Activated CD8-positive, alpha-beta memory T cell treated with anti-CD3 and anti-CD28 coated beads, Interleukin-2, amount 50 U/mL, for 1 hour (primary cell): ENCODE measurements around the gene NECTIN2.
"Not testable (repeated sequence)": the region's sequence is repeated elsewhere in the genome, so short reads cannot be mapped to it uniquely, and the experiment has no call there.

Experiments used
- DNase-seq: peaks from one replicate; pipeline ENCODE4 v3.0.0-alpha.2; 2020; ENCODE audit errors: extremely low read depth

NECTIN2 gene

GRCh38 chr19:44884566-44884965, 38.5 kb downstream of the NECTIN2 start:
- DNase-seq: no peak

GRCh38 chr19:44886141-44886540, 40.0 kb downstream of the NECTIN2 start:
- DNase-seq: no peak

DNA sequence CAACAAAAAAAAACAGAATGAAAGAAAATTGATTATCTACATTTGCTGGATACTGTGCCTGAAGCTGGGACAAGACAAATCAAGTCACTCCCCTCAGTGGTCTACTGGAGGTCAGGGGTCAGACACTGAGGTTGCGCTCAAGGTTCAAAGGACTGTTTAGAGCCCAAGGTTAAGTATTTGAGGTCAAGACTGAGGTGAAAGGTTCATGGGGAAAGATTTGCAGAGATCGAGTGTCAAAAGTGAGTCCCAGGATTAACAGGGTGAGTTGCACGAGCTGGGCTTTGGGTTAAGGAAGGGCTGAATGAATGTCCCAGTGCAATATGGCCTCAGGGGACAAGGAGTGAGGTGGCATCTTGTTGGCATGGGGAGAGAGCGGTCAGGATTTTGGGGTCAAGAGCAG, 41.6 kb downstream of the NECTIN2 start:
- DNase-seq: no peak

- not testable (repeated sequence) for DNase-seq
These were observed 42.2 kb downstream of the NECTIN2 start for GRCh38 chr19:44888335-44888734.

DNA sequence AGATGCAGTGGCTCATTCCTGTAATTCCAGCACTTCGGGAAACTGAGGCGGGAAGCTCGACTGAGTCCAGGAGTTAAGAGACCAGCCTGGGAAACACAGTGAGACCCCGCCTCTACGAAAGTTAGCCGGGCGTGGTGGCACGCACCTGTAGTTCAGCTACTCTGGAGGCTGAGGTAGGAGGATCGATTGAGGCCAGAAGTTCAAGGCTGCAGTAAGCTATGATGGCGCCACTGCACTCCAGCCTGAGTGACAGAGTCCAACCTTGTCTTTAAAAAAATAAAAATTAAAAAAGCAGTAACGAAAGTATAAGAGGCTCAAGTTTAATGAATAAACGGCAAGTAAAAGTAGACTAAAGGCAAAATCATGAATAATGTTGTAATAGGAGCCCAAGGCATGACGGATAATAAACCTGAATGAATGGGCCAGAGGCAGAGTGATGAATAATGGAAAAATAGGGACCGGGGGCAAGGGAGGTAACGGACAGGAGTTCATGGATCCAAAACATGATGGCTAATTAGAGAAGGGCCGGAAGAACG, 43.8 kb downstream of the NECTIN2 start:
- no peak for DNase-seq

- DNase-seq: peak; percentile 100
These were observed 44.4 kb downstream of the NECTIN2 start for GRCh38 chr19:44890366-44891015.

GRCh38 chr19:44891016-44891882, 45.2 kb downstream of the NECTIN2 start, which contains the start of gene TOMM40:
TOMM40 (plus strand) TSS chr19:44891254; CDS start chr19:44891416, 162 bp downstream.
- no peak for DNase-seq

DNA sequence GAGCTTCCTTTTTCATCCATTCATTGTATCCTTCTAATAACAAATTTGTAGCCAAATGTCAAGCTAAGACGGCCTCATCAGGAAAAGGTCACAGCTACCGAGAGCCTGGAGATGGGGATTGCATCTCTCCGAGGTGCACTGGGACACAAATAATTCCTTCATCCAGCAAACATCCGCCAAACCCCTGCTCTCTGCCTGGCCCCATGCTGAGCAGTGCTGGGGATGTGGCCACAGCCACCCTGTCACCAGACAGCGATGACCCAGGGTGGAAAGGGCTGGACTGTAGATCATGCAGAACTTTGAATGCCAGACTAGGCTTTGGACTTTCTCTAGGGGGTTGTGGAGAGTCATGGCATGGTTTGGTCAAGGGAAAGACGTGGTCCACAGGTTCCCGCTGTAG, 46.8 kb downstream of the NECTIN2 start:
- no peak for DNase-seq

- no peak for DNase-seq
These were observed 47.4 kb downstream of the NECTIN2 start for GRCh38 chr19:44893332-44894051.

- DNase-seq: no peak
These were observed 47.9 kb downstream of the NECTIN2 start for GRCh38 chr19:44894052-44894400.

DNA sequence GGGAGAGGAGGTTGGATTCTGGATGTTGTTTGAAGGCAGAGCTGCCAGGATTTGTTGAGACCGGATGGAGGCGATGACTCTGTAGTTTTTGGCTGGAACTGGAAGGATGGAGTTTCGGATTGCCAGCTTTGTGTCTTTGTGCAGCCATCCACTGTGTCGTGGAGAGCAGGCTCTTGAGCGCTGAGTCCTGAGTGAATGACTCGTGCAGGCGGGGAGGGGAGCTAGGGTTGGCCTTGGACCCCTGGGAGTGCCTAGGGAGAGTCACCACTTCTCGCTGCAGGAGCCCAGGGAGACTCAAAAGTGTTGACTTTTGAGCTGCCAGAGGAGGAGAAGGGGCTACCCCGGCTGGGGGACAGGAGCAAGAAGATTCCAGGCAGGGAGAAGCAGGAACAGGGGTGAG, 48.8 kb downstream of the NECTIN2 start:
- DNase-seq: no peak

DNA sequence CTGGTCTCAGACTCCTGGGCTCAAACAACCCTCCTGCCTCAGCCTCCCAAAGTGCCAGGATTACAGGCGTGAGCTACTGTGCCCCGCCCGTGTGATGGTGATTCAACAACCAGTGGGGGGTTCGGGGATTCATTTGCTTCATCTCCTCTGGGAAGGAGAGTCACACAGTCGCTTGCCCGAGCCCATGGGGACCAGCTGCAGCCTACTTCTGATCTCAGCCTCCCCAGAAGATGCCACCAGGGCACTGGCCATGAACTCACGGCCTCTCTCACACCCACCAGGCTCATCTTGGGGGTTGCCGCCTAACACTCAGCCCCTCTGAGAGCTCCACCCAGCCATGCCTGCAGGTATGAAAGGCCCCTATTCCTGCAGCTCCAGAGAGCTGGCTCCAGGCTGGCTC, 51.7 kb downstream of the NECTIN2 start:
- DNase-seq: no peak

- no peak for DNase-seq
These were observed 54.5 kb downstream of the NECTIN2 start for GRCh38 chr19:44900328-44901244.

GRCh38 chr19:44903216-44903601, 57.1 kb downstream of the NECTIN2 start:
- DNase-seq: no peak

DNA sequence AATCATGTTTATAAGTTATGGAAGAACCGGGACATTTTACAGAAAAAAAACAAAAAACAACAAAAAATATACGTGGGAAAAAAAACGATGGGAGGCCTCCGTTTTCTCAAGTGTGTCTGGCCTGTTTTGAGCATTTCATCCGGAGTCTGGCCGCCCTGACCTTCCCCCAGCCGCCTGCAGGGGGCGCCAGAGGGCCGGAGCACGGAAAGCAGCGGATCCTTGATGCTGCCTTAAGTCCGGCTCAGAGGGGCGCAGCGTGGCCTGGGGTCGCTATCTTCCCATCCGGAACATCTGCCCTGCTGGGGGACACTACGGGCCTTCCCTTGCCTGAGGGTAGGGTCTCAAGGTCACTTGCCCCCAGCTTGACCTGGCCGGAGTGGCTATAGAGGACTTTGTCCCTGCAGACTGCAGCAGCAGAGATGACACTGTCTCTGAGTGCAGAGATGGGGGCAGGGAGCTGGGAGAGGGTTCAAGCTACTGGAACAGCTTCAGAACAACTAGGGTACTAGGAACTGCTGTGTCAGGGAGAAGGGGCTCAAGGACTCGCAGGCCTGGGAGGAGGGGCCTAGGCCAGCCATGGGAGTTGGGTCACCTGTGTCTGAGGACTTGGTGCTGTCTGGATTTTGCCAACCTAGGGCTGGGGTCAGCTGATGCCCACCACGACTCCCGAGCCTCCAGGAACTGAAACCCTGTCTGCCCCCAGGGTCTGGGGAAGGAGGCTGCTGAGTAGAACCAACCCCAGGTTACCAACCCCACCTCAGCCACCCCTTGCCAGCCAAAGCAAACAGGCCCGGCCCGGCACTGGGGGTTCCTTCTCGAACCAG, 57.7 kb downstream of the NECTIN2 start:
- DNase-seq: no peak

DNA sequence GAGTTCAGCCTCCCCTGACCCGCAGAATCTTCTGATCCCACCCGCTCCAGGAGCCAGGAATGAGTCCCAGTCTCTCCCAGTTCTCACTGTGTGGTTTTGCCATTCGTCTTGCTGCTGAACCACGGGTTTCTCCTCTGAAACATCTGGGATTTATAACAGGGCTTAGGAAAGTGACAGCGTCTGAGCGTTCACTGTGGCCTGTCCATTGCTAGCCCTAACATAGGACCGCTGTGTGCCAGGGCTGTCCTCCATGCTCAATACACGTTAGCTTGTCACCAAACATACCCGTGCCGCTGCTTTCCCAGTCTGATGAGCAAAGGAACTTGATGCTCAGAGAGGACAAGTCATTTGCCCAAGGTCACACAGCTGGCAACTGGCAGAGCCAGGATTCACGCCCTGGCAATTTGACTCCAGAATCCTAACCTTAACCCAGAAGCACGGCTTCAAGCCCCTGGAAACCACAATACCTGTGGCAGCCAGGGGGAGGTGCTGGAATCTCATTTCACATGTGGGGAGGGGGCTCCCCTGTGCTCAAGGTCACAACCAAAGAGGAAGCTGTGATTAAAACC, 58.4 kb downstream of the NECTIN2 start:
- DNase-seq: no peak

GRCh38 chr19:44905437-44906160, 59.5 kb downstream of the NECTIN2 start, which contains the start of gene APOE:
APOE (plus strand) TSS chr19:44905796; CDS start chr19:44906625, 829 bp downstream.
- DNase-seq: no peak

GRCh38 chr19:44907613-44908012, 61.5 kb downstream of the NECTIN2 start:
- DNase-seq: no peak
